Measurements from ENCODE around the gene ITPRIP. TPM values are rescaled to one million over a fixed set of nuclear protein-coding genes. Genes with fewer than 3 reads are reported as not detected.

Gene ITPRIP
- total RNA-seq, 1 experiment from 2014 or later, result 24.8 TPM

DNA sequence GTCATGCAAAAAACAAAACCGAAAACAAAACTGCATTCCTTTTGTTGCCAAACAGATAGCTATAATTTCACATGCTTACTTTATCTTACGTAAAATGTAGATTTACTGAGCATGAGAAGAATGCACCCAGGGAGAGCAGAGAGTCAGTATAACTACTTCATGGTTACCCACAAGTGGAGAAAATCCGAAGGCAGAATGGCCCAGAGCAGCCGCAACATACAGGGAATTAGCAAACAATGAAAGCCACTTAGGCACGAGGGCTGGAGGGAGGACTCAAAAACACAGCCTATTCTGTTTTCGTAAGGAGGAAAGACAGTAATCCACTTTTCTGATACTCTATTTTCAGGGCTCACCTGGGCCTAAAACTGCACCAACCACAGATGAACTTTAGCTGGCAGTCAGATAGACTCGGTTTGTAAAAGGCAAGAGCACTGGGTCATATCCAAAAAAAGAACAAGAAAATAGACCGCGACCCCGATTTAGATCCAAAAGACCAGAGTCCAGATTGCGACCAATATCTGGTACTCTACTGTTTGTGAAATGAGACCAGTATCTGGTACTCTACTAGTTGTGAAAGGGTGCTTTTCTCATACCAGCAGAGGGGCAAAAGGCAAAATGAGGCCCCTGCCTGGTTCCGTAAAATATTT is 1.3 kb downstream of the ITPRIP start:
- CTCF ChIA-PET, result interaction anchor here (0.7 to 1.4 kb wide), 3 partner anchors 16 to 62 kb away, joined by 3 to 4 read pairs (median 4); partner anchors contain the start of gene CFAP58
- TF ChIP-seq, protein P1, sequence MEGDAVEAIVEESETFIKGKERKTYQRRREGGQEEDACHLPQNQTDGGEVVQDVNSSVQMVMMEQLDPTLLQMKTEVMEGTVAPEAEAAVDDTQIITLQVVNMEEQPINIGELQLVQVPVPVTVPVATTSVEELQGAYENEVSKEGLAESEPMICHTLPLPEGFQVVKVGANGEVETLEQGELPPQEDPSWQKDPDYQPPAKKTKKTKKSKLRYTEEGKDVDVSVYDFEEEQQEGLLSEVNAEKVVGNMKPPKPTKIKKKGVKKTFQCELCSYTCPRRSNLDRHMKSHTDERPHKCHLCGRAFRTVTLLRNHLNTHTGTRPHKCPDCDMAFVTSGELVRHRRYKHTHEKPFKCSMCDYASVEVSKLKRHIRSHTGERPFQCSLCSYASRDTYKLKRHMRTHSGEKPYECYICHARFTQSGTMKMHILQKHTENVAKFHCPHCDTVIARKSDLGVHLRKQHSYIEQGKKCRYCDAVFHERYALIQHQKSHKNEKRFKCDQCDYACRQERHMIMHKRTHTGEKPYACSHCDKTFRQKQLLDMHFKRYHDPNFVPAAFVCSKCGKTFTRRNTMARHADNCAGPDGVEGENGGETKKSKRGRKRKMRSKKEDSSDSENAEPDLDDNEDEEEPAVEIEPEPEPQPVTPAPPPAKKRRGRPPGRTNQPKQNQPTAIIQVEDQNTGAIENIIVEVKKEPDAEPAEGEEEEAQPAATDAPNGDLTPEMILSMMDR (conservative IDR thresholded peaks at IDR 0.05; ENCODE audit: low read depth, low read length), result no peak
- TF ChIP-seq EZH2 (IDR thresholded peaks at IDR 0.05; ENCODE audit: borderline replicate concordance, low read depth, low read length, poor library complexity, severe bottlenecking), result no peak
- no peak for DNase-seq (ENCODE audit: low spot score)
- BruUV-seq (replicated peaks), result TSS peak; percentile 53
- H3K9me3 ChIP-seq (ENCODE audit: low read depth, low read length, poor library complexity, severe bottlenecking), result no peaks in the 10 kb centered on the region
- peak overlapping the region; percentile 72 for H3K4me3 ChIP-seq (ENCODE audit: low read depth, low read length, poor library complexity, severe bottlenecking)
- no peaks in the 10 kb centered on the region for H3K27me3 ChIP-seq (replicated peaks; ENCODE audit: insufficient read depth, low read depth, low read length, poor library complexity)
- peaks cover 42% of the 10 kb centered on the region for H3K4me1 ChIP-seq (ENCODE audit: insufficient read depth, low read length, poor library complexity, severe bottlenecking)
- no peaks in the 10 kb centered on the region for H3K36me3 ChIP-seq (ENCODE audit: insufficient read depth, low read length, poor library complexity, severe bottlenecking)
- H3K27ac ChIP-seq (ENCODE audit: low read depth, low read length, poor library complexity, severe bottlenecking), result peak overlapping the region; percentile 99
- intact Hi-C loops (cut with micrococcal nuclease; ENCODE audit: unreplicated experiment), result no loop called here
- POLR2A ChIA-PET (ENCODE audit: low non-redundant PET), result no interaction called here

DNA sequence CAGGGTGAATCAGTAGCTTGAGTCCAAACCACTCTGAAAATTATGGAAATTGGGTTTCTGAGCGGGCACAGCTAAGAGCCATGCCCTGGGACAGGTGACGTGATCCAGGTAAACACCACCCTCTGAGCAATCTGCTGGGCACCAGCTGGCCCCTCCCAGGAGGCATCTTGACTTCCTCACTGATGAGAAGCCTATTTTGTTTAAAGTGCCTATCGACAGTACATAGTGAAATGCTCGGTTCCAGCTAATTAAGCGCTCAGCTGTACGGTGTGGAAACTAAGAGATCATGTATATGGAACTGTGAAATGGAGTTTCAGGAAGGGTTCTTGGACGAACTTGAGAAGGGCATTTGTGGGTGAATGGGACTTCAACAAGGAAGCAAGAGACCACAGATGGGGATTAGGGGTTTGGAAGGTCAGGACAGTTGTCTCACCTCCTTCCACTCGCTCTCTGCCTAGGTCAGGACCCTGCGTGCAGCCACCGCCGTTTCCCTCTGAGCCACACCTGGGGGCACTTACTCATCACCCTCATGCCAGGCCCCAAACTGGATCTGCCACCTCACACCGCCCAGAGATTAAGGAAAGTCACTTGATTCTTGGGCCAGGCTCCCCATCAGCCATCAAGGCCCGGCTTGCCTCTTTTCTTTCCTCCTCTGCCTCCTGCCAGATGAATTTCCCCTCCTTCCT is 3.2 kb downstream of the ITPRIP start:
- Histone ChIP-seq H3K36me3 (ENCODE audit: insufficient read depth, low read length, poor library complexity, severe bottlenecking) (no peaks in the 10 kb centered on the region), H3K27me3 (replicated peaks; ENCODE audit: insufficient read depth, low read depth, low read length, poor library complexity) (no peaks in the 10 kb centered on the region), H3K27ac (ENCODE audit: low read depth, low read length, poor library complexity, severe bottlenecking) (no peak overlapping the region), H3K4me1 (ENCODE audit: insufficient read depth, low read length, poor library complexity, severe bottlenecking) (peaks cover 58% of the 10 kb centered on the region), H3K4me3 (ENCODE audit: low read depth, low read length, poor library complexity, severe bottlenecking) (no peak overlapping the region), H3K9me3 (ENCODE audit: low read depth, low read length, poor library complexity, severe bottlenecking) (no peaks in the 10 kb centered on the region)
- no peak for DNase-seq (ENCODE audit: low spot score)
- TF ChIP-seq, protein P1 (conservative IDR thresholded peaks at IDR 0.05; ENCODE audit: low read depth, low read length), result no peak
- TF ChIP-seq EZH2 (IDR thresholded peaks at IDR 0.05; ENCODE audit: borderline replicate concordance, low read depth, low read length, poor library complexity, severe bottlenecking), result no peak
- ChIA-PET POLR2A (ENCODE audit: low non-redundant PET) (no interaction called here), CTCF (no interaction called here)
- BruUV-seq (replicated peaks), result no TSS peak
- intact Hi-C loops (cut with micrococcal nuclease; ENCODE audit: unreplicated experiment), result no loop called here

DNA sequence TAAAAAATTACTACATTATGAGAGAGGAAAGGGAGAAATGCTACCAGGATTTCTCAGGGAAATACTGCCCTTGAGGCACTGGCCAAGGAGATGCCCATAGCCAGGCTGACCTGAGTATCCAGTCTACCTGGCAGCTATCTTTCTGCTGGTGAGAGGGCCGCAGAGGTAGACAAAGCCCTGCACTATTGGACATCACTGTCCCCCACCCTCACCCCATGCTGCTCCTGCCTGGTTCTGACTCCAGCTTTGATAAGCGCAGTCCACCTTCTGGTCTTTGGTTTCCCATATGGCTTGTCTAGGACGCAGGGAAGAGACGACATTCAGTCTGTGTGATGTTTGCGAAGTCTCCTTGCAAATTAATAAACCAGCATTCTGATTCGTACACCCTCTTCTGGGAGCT is 3.7 kb downstream of the ITPRIP start:
- POLR2A ChIA-PET (ENCODE audit: low non-redundant PET), result no interaction called here
- Histone ChIP-seq H3K4me1 (ENCODE audit: insufficient read depth, low read length, poor library complexity, severe bottlenecking) (peaks cover 60% of the 10 kb centered on the region), H3K9me3 (ENCODE audit: low read depth, low read length, poor library complexity, severe bottlenecking) (no peaks in the 10 kb centered on the region), H3K27ac (ENCODE audit: low read depth, low read length, poor library complexity, severe bottlenecking) (no peak overlapping the region), H3K36me3 (ENCODE audit: insufficient read depth, low read length, poor library complexity, severe bottlenecking) (no peaks in the 10 kb centered on the region), H3K27me3 (replicated peaks; ENCODE audit: insufficient read depth, low read depth, low read length, poor library complexity) (no peaks in the 10 kb centered on the region), H3K4me3 (ENCODE audit: low read depth, low read length, poor library complexity, severe bottlenecking) (no peak overlapping the region)
- TF ChIP-seq, protein P1 (conservative IDR thresholded peaks at IDR 0.05; ENCODE audit: low read depth, low read length), result no peak
- no peak for TF ChIP-seq EZH2 (IDR thresholded peaks at IDR 0.05; ENCODE audit: borderline replicate concordance, low read depth, low read length, poor library complexity, severe bottlenecking)
- CTCF ChIA-PET, result no interaction called here
- no peak for DNase-seq (ENCODE audit: low spot score)
- intact Hi-C loops (cut with micrococcal nuclease; ENCODE audit: unreplicated experiment), result no loop called here
- no TSS peak for BruUV-seq (replicated peaks)
